ENCODE results near the gene SSNA1. TPM values are rescaled to one million over a fixed set of nuclear protein-coding genes. Genes with fewer than 3 reads are reported as not detected.

The SSNA1 gene
- total RNA-seq, 1 donor = 58.7 TPM

DNA sequence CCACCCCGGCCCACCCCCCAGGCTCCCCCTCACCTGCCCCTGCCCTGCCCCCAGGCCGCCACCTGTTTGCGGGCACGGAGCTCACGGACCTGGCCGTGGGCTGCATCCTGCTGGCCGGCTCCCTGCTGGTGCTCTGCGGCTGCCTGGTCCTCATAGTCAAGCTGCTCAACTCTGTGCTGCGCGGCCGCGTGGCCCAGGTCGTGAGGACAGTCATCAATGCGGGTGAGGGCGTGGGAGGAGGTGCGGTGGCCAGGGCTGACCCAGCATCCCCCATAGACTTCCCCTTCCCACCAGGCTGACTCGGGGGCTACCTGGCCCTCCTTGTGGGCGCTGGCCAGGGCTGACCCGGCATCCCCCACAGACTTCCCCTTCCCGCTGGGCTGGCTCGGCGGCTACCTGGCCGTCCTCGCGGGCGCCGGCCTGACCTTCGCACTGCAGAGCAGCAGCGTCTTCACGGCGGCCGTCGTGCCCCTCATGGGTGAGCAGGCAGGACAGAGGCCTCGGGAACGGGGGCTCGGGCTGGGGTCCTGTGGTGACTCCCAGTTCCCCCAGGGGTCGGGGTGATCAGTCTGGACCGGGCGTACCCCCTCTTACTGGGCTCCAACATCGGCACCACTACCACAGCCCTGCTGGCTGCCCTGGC is 45.7 kb downstream of the SSNA1 start:
- no peak overlapping the region for H3K4me3 ChIP-seq (ENCODE audit: low read depth, low read length)
- TF ChIP-seq CTCF (IDR thresholded peaks at IDR 0.05; ENCODE audit: insufficient read depth, low read depth, low read length) = no peak
- no peak for DNase-seq (ENCODE audit: low read depth)

GRCh38 chr9:137234758-137235423 is 46.4 kb downstream of the SSNA1 start:
- TF ChIP-seq CTCF (IDR thresholded peaks at IDR 0.05; ENCODE audit: insufficient read depth, low read depth, low read length) = no peak

DNA sequence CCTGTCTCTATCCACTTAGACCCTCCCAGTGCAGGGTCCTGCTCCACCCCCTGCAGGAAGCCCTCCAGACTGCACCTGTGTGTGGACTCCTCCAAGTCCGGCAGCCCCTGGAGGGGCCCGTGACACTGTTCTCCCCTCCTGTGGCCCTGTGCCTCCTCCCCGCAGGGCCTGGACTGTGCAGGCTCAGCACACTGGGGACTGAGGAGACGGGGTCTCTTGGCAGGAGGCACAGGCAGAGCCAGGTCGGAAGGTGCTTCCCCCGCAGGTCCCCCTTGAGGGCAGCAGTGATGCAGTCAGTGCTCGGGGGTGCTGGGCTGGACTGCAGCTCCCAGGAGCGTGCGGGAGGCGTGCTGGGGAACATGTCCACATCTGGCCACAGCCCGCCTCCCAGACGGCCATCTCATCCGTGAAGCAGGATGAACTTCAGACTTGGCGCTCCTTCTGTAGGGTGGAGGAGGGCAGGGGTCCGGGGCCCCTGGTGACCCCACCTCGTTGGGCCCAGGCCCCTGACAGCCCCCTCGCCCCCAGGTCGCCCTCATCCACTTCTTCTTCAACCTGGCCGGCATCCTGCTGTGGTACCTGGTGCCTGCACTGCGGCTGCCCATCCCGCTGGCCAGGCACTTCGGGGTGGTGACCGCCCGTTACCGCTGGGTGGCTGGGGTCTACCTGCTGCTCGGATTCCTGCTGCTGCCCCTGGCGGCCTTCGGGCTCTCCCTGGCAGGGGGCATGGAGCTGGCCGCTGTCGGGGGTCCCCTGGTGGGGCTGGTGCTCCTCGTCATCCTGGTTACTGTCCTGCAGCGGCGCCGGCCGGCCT is 47.2 kb downstream of the SSNA1 start:
- no peak for TF ChIP-seq CTCF (IDR thresholded peaks at IDR 0.05; ENCODE audit: insufficient read depth, low read depth, low read length)
- no peak overlapping the region for H3K4me3 ChIP-seq (ENCODE audit: low read depth, low read length)
- DNase-seq (ENCODE audit: low read depth) = no peak

More at GRCh38 chr9:137234758-137235423, 46.4 kb downstream of the SSNA1 start:
- no peak for DNase-seq (ENCODE audit: low read depth)
- H3K4me3 ChIP-seq (ENCODE audit: low read depth, low read length) = no peak overlapping the region

DNA sequence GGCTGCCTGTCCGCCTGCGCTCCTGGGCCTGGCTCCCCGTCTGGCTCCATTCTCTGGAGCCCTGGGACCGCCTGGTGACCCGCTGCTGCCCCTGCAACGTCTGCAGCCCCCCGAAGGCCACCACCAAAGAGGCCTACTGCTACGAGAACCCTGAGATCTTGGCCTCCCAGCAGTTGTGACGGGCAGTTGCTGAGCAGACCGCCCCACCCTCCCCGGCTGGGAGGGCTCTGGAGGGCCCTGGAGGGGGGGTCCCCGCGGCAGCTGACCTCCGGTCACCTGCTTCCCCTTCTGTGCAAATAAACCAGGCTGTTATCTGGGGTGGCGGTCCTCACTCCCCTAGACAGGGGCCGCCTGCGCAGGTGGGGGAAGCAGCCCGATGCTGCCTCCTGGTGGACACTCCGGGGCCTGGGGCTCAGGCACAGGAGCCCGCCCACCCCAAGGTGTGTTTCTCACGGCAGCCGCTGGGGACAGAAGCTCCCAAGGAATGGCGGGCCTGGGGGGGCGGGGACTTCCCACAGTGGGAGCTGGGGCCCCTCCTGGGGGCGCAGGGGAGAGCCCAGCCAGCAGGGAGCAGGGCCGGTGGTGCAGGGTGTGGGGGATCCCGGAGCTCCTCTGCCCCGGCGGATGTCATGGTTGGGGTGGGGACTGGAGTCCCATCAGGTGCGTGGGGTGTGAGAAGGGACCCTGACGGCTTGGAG is 47.9 kb downstream of the SSNA1 start:
- TF ChIP-seq CTCF (IDR thresholded peaks at IDR 0.05; ENCODE audit: insufficient read depth, low read depth, low read length) = peak; percentile 98
- H3K4me3 ChIP-seq (ENCODE audit: low read depth, low read length) = no peak overlapping the region
- DNase-seq (ENCODE audit: low read depth) = peak; percentile 72

- TF ChIP-seq CTCF (IDR thresholded peaks at IDR 0.05; ENCODE audit: insufficient read depth, low read depth, low read length) = no peak
- DNase-seq (ENCODE audit: low read depth) = no peak
- no peak overlapping the region for H3K4me3 ChIP-seq (ENCODE audit: low read depth, low read length)
Measured at GRCh38 chr9:137236936-137237421, 48.5 kb downstream of the SSNA1 start.
